Epithelial cell of alveolus of lung (primary cell): ENCODE results near the gene CWF19L1. TPM values are rescaled to one million over a fixed set of nuclear protein-coding genes. Genes with fewer than 3 reads are reported as not detected.

ENCODE experiments used
- total RNA-seq: library from RNA; depleted of rRNA; stranded (reverse); fragments of >200 nt; gene quantifications from 2 replicates; pipeline ENCODE4 v1.2.1, GENCODE V29; 2015

The CWF19L1 gene
- total RNA-seq, result 20.7 and 21.9 TPM in 2 replicates

GRCh38 chr10:100267239-100268104 is at the start of gene CWF19L1:
Gene CWF19L1, minus strand, starts transcription at chr10:100267638. Its CDS starts 45 bp downstream, at chr10:100267593.

GRCh38 chr10:100286051-100287033 is 18.9 kb upstream of the CWF19L1 start, which contains the start of gene BLOC1S2:
Gene BLOC1S2, minus strand, starts transcription at chr10:100286680. Its CDS starts 21 bp downstream, at chr10:100286659.

GRCh38 chr10:100185364-100186252 is 81.8 kb downstream of the CWF19L1 start, which contains the start of gene ERLIN1:
Gene ERLIN1, minus strand, starts transcription at chr10:100186029. Its CDS starts 403 bp downstream, at chr10:100185626.

Other genes with a start within 250 kb of the CWF19L1 start
- gene CPN1, start 185.8 kb downstream of the CWF19L1 start, total RNA-seq, result not detected in 2 replicates
- 17.2 and 28.1 TPM in 2 replicates for gene ERLIN1, start 81.6 kb downstream of the CWF19L1 start, total RNA-seq
- 10.7 and 14.6 TPM in 2 replicates for gene CHUK, start 38.0 kb downstream of the CWF19L1 start, total RNA-seq
- gene BLOC1S2, start 19.0 kb upstream of the CWF19L1 start, total RNA-seq, result 32.7 and 60.9 TPM in 2 replicates
- not detected in 2 replicates for gene PKD2L1, start 62.6 kb upstream of the CWF19L1 start, total RNA-seq
- 122 and 749 TPM in 2 replicates for gene SCD, start 79.6 kb upstream of the CWF19L1 start, total RNA-seq
- not detected in 2 replicates for gene WNT8B, start 195.4 kb upstream of the CWF19L1 start, total RNA-seq